ENCODE results near the gene ENO2.
"Not testable (repeated sequence)": the region's sequence is repeated elsewhere in the genome, so short reads cannot be mapped to it uniquely, and the experiment has no call there.

ENO2 gene

GRCh38 chr12:6914246-6914946 is at the start of gene ENO2:
Gene ENO2, plus strand, starts transcription at chr12:6914580. Its CDS starts 1,253 bp downstream, at chr12:6915833.
- Mint-ChIP-seq H3K4me1 (ENCODE audit: low read depth) (peaks cover 38% of the 10 kb centered on the region), H3K36me3 (ENCODE audit: low read depth) (peaks cover 45% of the 10 kb centered on the region), H3K27ac (peak within 1 kb of the TSS; percentile 90), H3K27me3 (no peaks in the 10 kb centered on the region), H3K4me3 (peak within 1 kb of the TSS; percentile 97), H3K9me3 (no peaks in the 10 kb centered on the region)
- peak; percentile 87 for DNase-seq

GRCh38 chr12:6865307-6865706 is 49.1 kb upstream of the ENO2 start:
- not testable (repeated sequence) for H3K27me3 Mint-ChIP-seq, H3K4me3 Mint-ChIP-seq, H3K9me3 Mint-ChIP-seq, DNase-seq
- H3K36me3 Mint-ChIP-seq (ENCODE audit: low read depth) = peaks cover 92% of the 10 kb centered on the region
- H3K27ac Mint-ChIP-seq = peak overlapping the region; percentile 17
- peaks cover 28% of the 10 kb centered on the region for H3K4me1 Mint-ChIP-seq (ENCODE audit: low read depth)

- Mint-ChIP-seq H3K9me3 (no peaks in the 10 kb centered on the region), H3K27me3 (no peaks in the 10 kb centered on the region), H3K4me3 (peak overlapping the region; percentile 95), H3K4me1 (ENCODE audit: low read depth) (peaks cover 38% of the 10 kb centered on the region), H3K36me3 (ENCODE audit: low read depth) (peaks cover 92% of the 10 kb centered on the region), H3K27ac (peak overlapping the region; percentile 99)
- no peak for DNase-seq
Observed at GRCh38 chr12:6866163-6866919, 48.0 kb upstream of the ENO2 start.

GRCh38 chr12:6866920-6867412 is 47.4 kb upstream of the ENO2 start:
- H3K4me1 Mint-ChIP-seq (ENCODE audit: low read depth) = peaks cover 44% of the 10 kb centered on the region
- peaks cover 92% of the 10 kb centered on the region for H3K36me3 Mint-ChIP-seq (ENCODE audit: low read depth)
- H3K9me3 Mint-ChIP-seq = no peaks in the 10 kb centered on the region
- no peak for DNase-seq
- no peaks in the 10 kb centered on the region for H3K27me3 Mint-ChIP-seq
- H3K27ac Mint-ChIP-seq = peak overlapping the region; percentile 99
- H3K4me3 Mint-ChIP-seq = peak overlapping the region; percentile 95

- H3K27me3 Mint-ChIP-seq = no peaks in the 10 kb centered on the region
- peak within 1 kb of the TSS; percentile 95 for H3K4me3 Mint-ChIP-seq
- peaks cover 93% of the 10 kb centered on the region for H3K36me3 Mint-ChIP-seq (ENCODE audit: low read depth)
- DNase-seq = peak; percentile 88
- peaks cover 51% of the 10 kb centered on the region for H3K4me1 Mint-ChIP-seq (ENCODE audit: low read depth)
- peak within 1 kb of the TSS; percentile 99 for H3K27ac Mint-ChIP-seq
- H3K9me3 Mint-ChIP-seq = no peaks in the 10 kb centered on the region
Observed at GRCh38 chr12:6867413-6868210, 46.8 kb upstream of the ENO2 start, which contains the start of gene TPI1. Gene TPI1, plus strand, starts transcription at chr12:6867531. Its CDS starts 36 bp downstream, at chr12:6867567.

- Mint-ChIP-seq H3K4me1 (ENCODE audit: low read depth) (peaks cover 52% of the 10 kb centered on the region), H3K9me3 (no peaks in the 10 kb centered on the region), H3K27ac (peak overlapping the region; percentile 97), H3K27me3 (no peaks in the 10 kb centered on the region), H3K36me3 (ENCODE audit: low read depth) (peaks cover 91% of the 10 kb centered on the region), H3K4me3 (peak overlapping the region; percentile 95)
- peak; percentile 43 for DNase-seq
Observed at GRCh38 chr12:6868211-6869048, 46.0 kb upstream of the ENO2 start.

- Mint-ChIP-seq H3K27me3 (no peaks in the 10 kb centered on the region), H3K4me1 (ENCODE audit: low read depth) (peaks cover 57% of the 10 kb centered on the region), H3K27ac (peak overlapping the region; percentile 97), H3K36me3 (ENCODE audit: low read depth) (peaks cover 86% of the 10 kb centered on the region), H3K4me3 (peak overlapping the region; percentile 95), H3K9me3 (no peaks in the 10 kb centered on the region)
- DNase-seq = peak; percentile 87
Observed at GRCh38 chr12:6869049-6870021, 45.0 kb upstream of the ENO2 start.

- Mint-ChIP-seq H3K4me1 (ENCODE audit: low read depth) (peaks cover 60% of the 10 kb centered on the region), H3K4me3 (peak overlapping the region; percentile 95), H3K36me3 (ENCODE audit: low read depth) (peaks cover 85% of the 10 kb centered on the region), H3K27ac (peak overlapping the region; percentile 97)
- H3K27me3 Mint-ChIP-seq, H3K9me3 Mint-ChIP-seq, DNase-seq: not testable (repeated sequence)
Observed at GRCh38 chr12:6870304-6870703, 44.1 kb upstream of the ENO2 start.

- DNase-seq = peak; percentile 60
- H3K36me3 Mint-ChIP-seq (ENCODE audit: low read depth) = peaks cover 83% of the 10 kb centered on the region
- H3K4me3 Mint-ChIP-seq = peak overlapping the region; percentile 95
- peak overlapping the region; percentile 97 for H3K27ac Mint-ChIP-seq
- H3K4me1 Mint-ChIP-seq (ENCODE audit: low read depth) = peaks cover 60% of the 10 kb centered on the region
- H3K9me3 Mint-ChIP-seq = no peaks in the 10 kb centered on the region
- no peaks in the 10 kb centered on the region for H3K27me3 Mint-ChIP-seq
Observed at GRCh38 chr12:6871052-6871957, 43.1 kb upstream of the ENO2 start.

- DNase-seq = peak; percentile 93
- H3K4me1 Mint-ChIP-seq (ENCODE audit: low read depth) = peaks cover 52% of the 10 kb centered on the region
- H3K27me3 Mint-ChIP-seq = no peaks in the 10 kb centered on the region
- H3K4me3 Mint-ChIP-seq = peak overlapping the region; percentile 95
- H3K36me3 Mint-ChIP-seq (ENCODE audit: low read depth) = peaks cover 85% of the 10 kb centered on the region
- H3K9me3 Mint-ChIP-seq = no peaks in the 10 kb centered on the region
- peak overlapping the region; percentile 97 for H3K27ac Mint-ChIP-seq
Observed at GRCh38 chr12:6872073-6873048, 42.0 kb upstream of the ENO2 start.
